ENCODE data around the gene RALGPS1. TPM values are rescaled to one million over a fixed set of nuclear protein-coding genes. Genes with fewer than 3 reads are reported as not detected.

The RALGPS1 gene
- polyA plus RNA-seq, 3 donors = 0.60 to 4.6 (median 1.3) TPM

- H3K27me3 Mint-ChIP-seq (ENCODE audit: low read depth in 3 of 3) = peaks cover 6 to 13% (median 6%) of the 10 kb centered on the region in 3 donors
- H3K27me3 ChIP-seq (ENCODE audit: control insufficient read depth in 2 of 2, insufficient read depth in 2 of 2, low read length in 2 of 2) = peaks cover 0 to 3% of the 10 kb centered on the region in 2 donors
- no peak overlapping the region for H3K27ac ChIP-seq (ENCODE audit: low read depth in 1 of 2, low read length in 2 of 2)
- peaks cover 7 to 8% of the 10 kb centered on the region in 2 donors for H3K4me1 ChIP-seq (ENCODE audit: control insufficient read depth in 1 of 2, insufficient read depth in 2 of 2, low read length in 2 of 2)
- H3K27ac Mint-ChIP-seq = peak overlapping the region in 1 of 7 donors; percentile 25
- no peaks in the 10 kb centered on the region for H3K9me3 ChIP-seq (replicated peaks in 1 of 2; ENCODE audit: control insufficient read depth in 1 of 2, insufficient read depth in 1 of 2, low read length in 2 of 2)
- no peak for TF ChIP-seq CTCF (IDR thresholded peaks at IDR 0.05)
- H3K9me3 Mint-ChIP-seq = no peaks in the 10 kb centered on the region
- H3K79me2 ChIP-seq (ENCODE audit: insufficient read depth, low read length) = no peaks in the 10 kb centered on the region
- H3K4me3 Mint-ChIP-seq = no peak overlapping the region
- no peak overlapping the region for H3K4me3 ChIP-seq (replicated peaks in 1 of 3; ENCODE audit: low read depth in 2 of 3, low read length in 3 of 3)
- DNase-seq = no peak
- peak overlapping the region; percentile 30 for H2AFZ ChIP-seq (ENCODE audit: insufficient read depth, low read depth, low read length, poor library complexity, severe bottlenecking)
- H3K4me1 Mint-ChIP-seq = peaks cover 19% of the 10 kb centered on the region
- H4K20me1 ChIP-seq (ENCODE audit: insufficient read depth, low read length) = no peaks in the 10 kb centered on the region
- H3K36me3 Mint-ChIP-seq = no peaks in the 10 kb centered on the region
- no peak overlapping the region for H3K4me2 ChIP-seq (replicated peaks; ENCODE audit: extremely low read depth, low read length, poor library complexity, severe bottlenecking)
- intact Hi-C loops (cut with micrococcal nuclease) = no loop called here
- H3K9ac ChIP-seq (ENCODE audit: insufficient read depth, low read length, poor library complexity, severe bottlenecking) = no peak overlapping the region
- no peaks in the 10 kb centered on the region for H3K36me3 ChIP-seq (replicated peaks in 1 of 2; ENCODE audit: control insufficient read depth in 1 of 2, insufficient read depth in 2 of 2, low read length in 2 of 2)
- WGBS (ENCODE audit: insufficient coverage) = 87% methylated on average over 3 of the region's 6 CpGs
Observed at GRCh38 chr9:127131871-127132270, 217.3 kb downstream of the RALGPS1 start.

- Histone ChIP-seq H3K4me2 (replicated peaks; ENCODE audit: extremely low read depth, low read length, poor library complexity, severe bottlenecking) (no peak overlapping the region), H2AFZ (ENCODE audit: insufficient read depth, low read depth, low read length, poor library complexity, severe bottlenecking) (no peak overlapping the region), H3K27me3 (ENCODE audit: control insufficient read depth in 2 of 2, insufficient read depth in 2 of 2, low read length in 2 of 2) (peaks cover 0 to 2% of the 10 kb centered on the region in 2 donors), H3K4me1 (ENCODE audit: control insufficient read depth in 1 of 2, insufficient read depth in 2 of 2, low read length in 2 of 2) (peaks cover 7 to 8% of the 10 kb centered on the region in 2 donors), H4K20me1 (ENCODE audit: insufficient read depth, low read length) (no peaks in the 10 kb centered on the region), H3K36me3 (replicated peaks in 1 of 2; ENCODE audit: control insufficient read depth in 1 of 2, insufficient read depth in 2 of 2, low read length in 2 of 2) (no peaks in the 10 kb centered on the region), H3K4me3 (replicated peaks in 1 of 3; ENCODE audit: low read depth in 2 of 3, low read length in 3 of 3) (no peak overlapping the region), H3K9ac (ENCODE audit: insufficient read depth, low read length, poor library complexity, severe bottlenecking) (no peak overlapping the region), H3K9me3 (replicated peaks in 1 of 2; ENCODE audit: control insufficient read depth in 1 of 2, insufficient read depth in 1 of 2, low read length in 2 of 2) (no peaks in the 10 kb centered on the region), H3K27ac (ENCODE audit: low read depth in 1 of 2, low read length in 2 of 2) (no peak overlapping the region), H3K79me2 (ENCODE audit: insufficient read depth, low read length) (no peaks in the 10 kb centered on the region)
- Mint-ChIP-seq H3K4me3 (no peak overlapping the region), H3K27me3 (ENCODE audit: low read depth in 3 of 3) (peaks cover 3 to 9% (median 6%) of the 10 kb centered on the region in 3 donors), H3K9me3 (no peaks in the 10 kb centered on the region), H3K27ac (no peak overlapping the region), H3K36me3 (no peaks in the 10 kb centered on the region), H3K4me1 (peaks cover 19% of the 10 kb centered on the region)
- no peak for DNase-seq
- intact Hi-C loops (cut with micrococcal nuclease) = no loop called here
- 94% methylated on average over 2 of the region's 4 CpGs for WGBS (ENCODE audit: insufficient coverage)
- no peak for TF ChIP-seq CTCF (IDR thresholded peaks at IDR 0.05)
Observed at GRCh38 chr9:127132375-127132774, 217.8 kb downstream of the RALGPS1 start.

Measured in CD14-positive monocyte (primary cell).